IMR-90 (cell line): ENCODE data around the gene PCP4L1. TPM values are rescaled to one million over a fixed set of nuclear protein-coding genes. Genes with fewer than 3 reads are reported as not detected.

ENCODE experiments used
- ATAC-seq: fragments of 200-7000 bp; cut with Tn5 transposase; 2 replicates; pipeline ENCODE4 v1.9.1; 2020; ENCODE audit warnings: low read depth, mild to moderate bottlenecking, moderate library complexity
- BruUV-seq: library from RNA; stranded (reverse); fragments of 400-500 nt; replicated peaks from 2 replicates; lab custom pipeline; 2021; lab: Mats Ljungman, UMichigan
- CTCF ChIA-PET: fragments of 300-600 bp; formaldehyde crosslinking; extraction: SDS; loops from one replicate; lab custom pipeline; 2021; ENCODE audit warnings: antibody characterized with exemption; lab: Yijun Ruan, JAX
- POLR2A ChIA-PET: fragments of 300-600 bp; sonication (Branson Sonifier 250); formaldehyde crosslinking; loops from one replicate; lab custom pipeline; 2022; ENCODE audit warnings: antibody characterized with exemption; ENCODE audit not compliant: unreplicated experiment; lab: Charles Lee
- DNase-seq: peaks from one replicate; pipeline ENCODE4 v3.0.0; 2013
- H2AFZ ChIP-seq: replicated peaks from 2 replicates; pipeline ENCODE3; 2013; ENCODE audit warnings: low read length, mild to moderate bottlenecking; ENCODE audit not compliant: poor library complexity
- H2AK5ac ChIP-seq: 2 replicates; pipeline ENCODE4 v1.6.1; 2013; ENCODE audit warnings: low read depth, low read length, inconsistent platforms
- H2AK9ac ChIP-seq: replicated peaks from 2 replicates; pipeline ENCODE3; 2013; ENCODE audit warnings: mild to moderate bottlenecking, low read depth, low read length, moderate library complexity; ENCODE audit not compliant: poor library complexity
- H2BK120ac ChIP-seq: 2 replicates; pipeline ENCODE4 v1.6.1; 2013; ENCODE audit warnings: low read depth, low read length, inconsistent platforms
- H2BK15ac ChIP-seq: 3 replicates; pipeline ENCODE4 v1.6.1; 2013; ENCODE audit warnings: low read depth, low read length, inconsistent platforms
- H2BK20ac ChIP-seq: 2 replicates; pipeline ENCODE4 v1.6.1; 2013; ENCODE audit warnings: low read depth, mild to moderate bottlenecking, inconsistent platforms, low read length, moderate library complexity
- H2BK5ac ChIP-seq: 2 replicates; pipeline ENCODE4 v1.6.1; 2013; ENCODE audit warnings: mild to moderate bottlenecking, low read depth, low read length, inconsistent platforms; ENCODE audit not compliant: poor library complexity, severe bottlenecking
- H3K14ac ChIP-seq: replicated peaks from 2 replicates; pipeline ENCODE4 v1.6.1; 2013; ENCODE audit warnings: low read depth, low read length, inconsistent platforms
- H3K18ac ChIP-seq: 2 replicates; pipeline ENCODE4 v1.6.1; 2013; ENCODE audit warnings: low read depth, low read length, control low read depth
- H3K23ac ChIP-seq: 2 replicates; pipeline ENCODE4 v1.6.1; 2013; ENCODE audit warnings: low read depth, low read length, inconsistent platforms
- H3K27ac ChIP-seq: 2 replicates; pipeline ENCODE4 v1.5.1; 2013; ENCODE audit warnings: mild to moderate bottlenecking, control low read depth, low read length; ENCODE audit not compliant: insufficient read depth
- H3K27me3 ChIP-seq: 2 replicates; pipeline ENCODE4 v1.6.1; 2013; ENCODE audit warnings: low read length; ENCODE audit not compliant: control insufficient read depth, insufficient read depth
- H3K36me3 ChIP-seq: 2 replicates; pipeline ENCODE4 v1.6.1; 2013; ENCODE audit warnings: low read length, mixed read lengths; ENCODE audit not compliant: control insufficient read depth, insufficient read depth
- H3K4ac ChIP-seq: 2 replicates; pipeline ENCODE4 v1.6.1; 2013; ENCODE audit warnings: low read depth, low read length, inconsistent platforms
- H3K4me1 ChIP-seq: 2 replicates; pipeline ENCODE4 v1.6.1; 2013; ENCODE audit warnings: low read length, mixed read lengths; ENCODE audit not compliant: control insufficient read depth, insufficient read depth
- H3K4me2 ChIP-seq: 2 replicates; pipeline ENCODE4 v1.6.1; 2013; ENCODE audit warnings: low read depth, mild to moderate bottlenecking, control low read depth, low read length, moderate library complexity
- H3K4me3 ChIP-seq: 2 replicates; pipeline ENCODE4 v1.5.1; 2013; ENCODE audit warnings: low read depth, mild to moderate bottlenecking, control low read depth, low read length, moderate library complexity; ENCODE audit not compliant: insufficient read depth
- H3K56ac ChIP-seq: 2 replicates; pipeline ENCODE4 v1.6.1; 2013; ENCODE audit warnings: low read length, inconsistent platforms; ENCODE audit not compliant: insufficient read depth; ENCODE audit errors: extremely low read depth
- H3K79me1 ChIP-seq, 2 experiments: 2 replicates each; pipeline ENCODE4 v1.6.1; 2013; ENCODE audit warnings: low read length in 2 of 2, inconsistent platforms in 1 of 2, low read depth in 1 of 2
- H3K9ac ChIP-seq: 2 replicates; pipeline ENCODE4 v1.6.1; 2013; ENCODE audit warnings: low read depth, low read length, control low read depth
- H3K9me1 ChIP-seq: 2 replicates; pipeline ENCODE4 v1.6.1; 2013; ENCODE audit warnings: low read length, inconsistent platforms; ENCODE audit not compliant: insufficient read depth
- H3K9me3 ChIP-seq: 2 replicates; pipeline ENCODE4 v1.6.1; 2013; ENCODE audit warnings: low read length; ENCODE audit not compliant: control insufficient read depth, insufficient read depth
- H4K20me1 ChIP-seq: 2 replicates; pipeline ENCODE4 v1.6.1; 2013; ENCODE audit warnings: low read length, inconsistent platforms; ENCODE audit not compliant: insufficient read depth
- H4K5ac ChIP-seq: 2 replicates; pipeline ENCODE4 v1.6.1; 2013; ENCODE audit warnings: mild to moderate bottlenecking, low read depth, low read length, control low read depth
- H4K8ac ChIP-seq, 2 experiments: 2 replicates each; pipeline ENCODE4 v1.6.1; 2013; ENCODE audit warnings: low read depth in 2 of 2, low read length in 2 of 2, control low read depth in 1 of 2, inconsistent platforms in 1 of 2
- H4K91ac ChIP-seq: 2 replicates; pipeline ENCODE4 v1.6.1; 2013; ENCODE audit warnings: low read depth, low read length, inconsistent platforms; ENCODE audit not compliant: insufficient read depth
- CEBPB ChIP-seq: IDR thresholded peaks from 2 replicates; pipeline ENCODE4 v1.6.1; 2012; ENCODE audit warnings: low read depth, low read length, improper control_type of control experiment
- MXI1 ChIP-seq: IDR thresholded peaks from 2 replicates; pipeline ENCODE4 v1.6.1; 2012; ENCODE audit warnings: low read depth, mild to moderate bottlenecking, low read length, moderate library complexity, borderline replicate concordance
- RAD21 ChIP-seq: IDR thresholded peaks from 2 replicates; pipeline ENCODE4 v1.6.1; 2012; ENCODE audit warnings: low read length, improper control_type of control experiment
- RCOR1 ChIP-seq: IDR thresholded peaks from 2 replicates; pipeline ENCODE4 v1.6.1; 2012; ENCODE audit warnings: mild to moderate bottlenecking, low read length, improper control_type of control experiment; ENCODE audit not compliant: insufficient replicate concordance
- RFX5 ChIP-seq: IDR thresholded peaks from 2 replicates; pipeline ENCODE4 v1.8.0; 2012; ENCODE audit warnings: low read depth, mild to moderate bottlenecking, low read length, moderate library complexity
- WGBS, 2 experiments: methylation state at CpG; one replicate each; pipeline versions ENCODE4 v1.1.5 to v1.1.7; 2013; ENCODE audit warnings: missing lambda C conversion rate in 2 of 2; ENCODE audit not compliant: insufficient read length in 1 of 2; ENCODE audit errors: extremely low coverage in 2 of 2; 5-methylcytosine and 5-hydroxymethylcytosine counted together
- dilution Hi-C: fragments of 300-500 bp; cut with HindIII; formaldehyde crosslinking; loops from one replicate; pipeline ENCODE4 v1.14.3; 2018; ENCODE audit warnings: low sequenced_read_pairs; ENCODE audit not compliant: unreplicated experiment
- in situ Hi-C: fragments of 300-500 bp; cut with MboI; formaldehyde crosslinking; loops from 3 replicates; pipeline ENCODE4 v1.14.3; 2019; ENCODE audit warnings: low sequenced_read_pairs, inconsistent platforms, mixed read lengths
- intact Hi-C: fragments of 100-400 bp; cut with micrococcal nuclease; formaldehyde crosslinking; loops from 2 replicates; pipeline ENCODE4 v1.10.0; 2022
- polyA plus RNA-seq, 3 experiments: library from polyadenylated mRNA; depleted of rRNA; stranded (reverse); fragments of >200 nt; gene quantifications; 2 replicates each; pipeline ENCODE4 v1.2.3, GENCODE V29; 2012; ENCODE audit warnings: low replicate concordance in 1 of 3
- total RNA-seq: library from RNA; depleted of rRNA; stranded (reverse); fragments of >200 nt; gene quantifications from 2 replicates; pipeline ENCODE4 v1.2.3, GENCODE V29; 2012

Gene PCP4L1
- total and polyA plus RNA-seq, 2 of the 4 experiments (the other 2 are of a cell fraction): not detected

DNA sequence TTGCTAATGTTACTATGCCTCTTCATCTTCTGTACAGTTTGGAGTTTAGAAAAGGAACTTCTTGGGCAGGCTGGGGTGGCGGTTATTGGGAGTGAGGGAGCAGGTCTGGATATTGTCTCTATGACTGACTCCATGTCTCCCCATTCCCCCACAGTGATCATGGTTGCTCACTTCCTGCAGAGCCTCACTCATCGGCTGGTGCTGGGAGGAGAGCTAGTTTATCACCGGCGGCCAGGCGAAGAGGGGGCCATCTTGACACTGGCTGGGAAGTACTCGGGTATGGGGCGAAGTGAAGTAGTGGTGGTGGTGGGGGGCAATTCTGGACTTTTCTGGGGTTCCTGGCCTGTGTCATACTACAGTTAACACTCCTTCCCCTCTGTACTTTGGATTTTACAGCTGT lies 30.5 kb upstream of the PCP4L1 start:
- Histone ChIP-seq H3K9me3 (no peaks in the 10 kb centered on the region), H2BK5ac (no peak overlapping the region), H3K4ac (no peak overlapping the region), H3K27ac (no peak overlapping the region), H3K4me1 (peaks cover 9% of the 10 kb centered on the region; the same call in 1 of the 2 replicates), H4K91ac (no peak overlapping the region), H3K4me2 (no peak overlapping the region), H2BK20ac (no peak overlapping the region), H4K5ac (no peak overlapping the region), H2BK15ac (no peak overlapping the region), H4K20me1 (no peaks in the 10 kb centered on the region), H3K4me3 (no peak overlapping the region), H3K56ac (no peak overlapping the region), H3K18ac (no peak overlapping the region), H3K9ac (no peak overlapping the region), H3K14ac (no peak overlapping the region), H3K27me3 (no peaks in the 10 kb centered on the region), H4K8ac (no peak overlapping the region), H3K9me1 (peaks cover 8% of the 10 kb centered on the region; the same call in 1 of the 2 replicates), H3K36me3 (peaks cover 19% of the 10 kb centered on the region), H2AK5ac (no peak overlapping the region), H3K79me1 (peaks cover 9 to 17% of the 10 kb centered on the region in 2 experiments; a peak in 3 of 4 replicates), H3K23ac (no peak overlapping the region), H2AK9ac (no peak overlapping the region), H2AFZ (no peak overlapping the region), H2BK120ac (no peak overlapping the region)
- POLR2A ChIA-PET: no interaction called here
- dilution Hi-C loops: no loop called here
- CTCF ChIA-PET: interaction anchor here (0.6 to 1.1 kb wide), 2 partner anchors 63 to 75 kb away, joined by 3 to 5 read pairs; no protein-coding TSS in a partner anchor
- in situ Hi-C loops: loop anchor here (5.0 kb wide), 2 partner anchors 64 to 154 kb away; no protein-coding TSS in a partner anchor
- no CpG with 5 or more reads among the region's 7 CpGs for WGBS, 2 experiments
- no TSS peak for BruUV-seq
- DNase-seq (no peak), ATAC-seq (no peak)
- intact Hi-C loops: no loop called here
- TF ChIP-seq RFX5 (no peak), RAD21 (no peak), CEBPB (no peak), RCOR1 (no peak), MXI1 (no peak)
